Mucosa of rectum (tissue), 2 donors: ENCODE data around the gene PTPRD.
A peak's percentile ranks its signal among the peaks of the same experiment; 100 is the strongest.

Experiments used
- H3K27ac ChIP-seq, 2 donors: one replicate each; pipeline ENCODE4 v1.7.0; 2013; ENCODE audit warnings: inconsistent platforms in 2 of 2, low read depth in 2 of 2, low read length in 2 of 2
- H3K27me3 ChIP-seq, 2 donors: one replicate each; pipeline ENCODE4 v1.7.0; 2013; ENCODE audit warnings: low read length in 2 of 2; ENCODE audit not compliant: control insufficient read depth in 2 of 2, insufficient read depth in 2 of 2
- H3K36me3 ChIP-seq, 2 donors: one replicate each; pipeline ENCODE4 v1.7.0; 2013; ENCODE audit warnings: low read length in 2 of 2; ENCODE audit not compliant: control insufficient read depth in 2 of 2, insufficient read depth in 2 of 2
- H3K4me1 ChIP-seq, 2 donors: one replicate each; pipeline ENCODE4 v1.7.0; 2013; ENCODE audit warnings: low read length in 2 of 2, mild to moderate bottlenecking in 1 of 2; ENCODE audit not compliant: control insufficient read depth in 2 of 2, insufficient read depth in 2 of 2
- H3K4me3 ChIP-seq, 2 donors: one replicate each; pipeline ENCODE4 v1.7.0; 2013; ENCODE audit warnings: low read length in 2 of 2
- H3K9ac ChIP-seq, 2 donors: one replicate each; pipeline ENCODE4 v1.7.0; 2013; ENCODE audit warnings: low read length in 2 of 2, low read depth in 1 of 2, mild to moderate bottlenecking in 1 of 2
- H3K9me3 ChIP-seq, 2 donors: one replicate each; pipeline ENCODE4 v1.7.0; 2013; ENCODE audit warnings: low read length in 2 of 2; ENCODE audit not compliant: control insufficient read depth in 2 of 2
- donor health status: healthy.
- donor health status: Normal muscosa, but diverticular disease.

PTPRD gene

DNA sequence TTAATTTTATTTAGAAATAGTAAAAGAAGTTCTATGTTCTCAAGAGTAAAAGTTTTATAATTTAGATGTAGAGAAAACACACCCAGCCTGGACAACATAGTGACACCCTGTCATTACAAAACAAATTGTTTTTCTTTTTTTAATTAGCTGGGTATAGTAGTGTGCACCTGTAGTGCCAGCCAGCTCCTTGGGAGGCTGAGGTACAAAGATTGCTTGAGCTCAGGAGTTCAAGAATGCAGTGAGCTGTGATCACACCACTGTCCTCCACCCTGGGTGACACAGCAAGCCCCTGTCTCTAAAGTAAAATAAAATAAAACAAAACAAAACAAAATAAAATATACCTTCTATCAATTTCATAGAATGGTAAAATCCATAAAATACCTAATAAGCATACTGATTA, 1795.5 kb downstream of the PTPRD start:
- H3K27me3 ChIP-seq = no peaks in the 10 kb centered on the region
- H3K9ac ChIP-seq = no peak overlapping the region
- peaks cover 0 to 3% of the 10 kb centered on the region in 2 donors for H3K4me1 ChIP-seq
- no peaks in the 10 kb centered on the region for H3K36me3 ChIP-seq
- no peak overlapping the region for H3K4me3 ChIP-seq
- no peaks in the 10 kb centered on the region for H3K9me3 ChIP-seq
- H3K27ac ChIP-seq = no peak overlapping the region

DNA sequence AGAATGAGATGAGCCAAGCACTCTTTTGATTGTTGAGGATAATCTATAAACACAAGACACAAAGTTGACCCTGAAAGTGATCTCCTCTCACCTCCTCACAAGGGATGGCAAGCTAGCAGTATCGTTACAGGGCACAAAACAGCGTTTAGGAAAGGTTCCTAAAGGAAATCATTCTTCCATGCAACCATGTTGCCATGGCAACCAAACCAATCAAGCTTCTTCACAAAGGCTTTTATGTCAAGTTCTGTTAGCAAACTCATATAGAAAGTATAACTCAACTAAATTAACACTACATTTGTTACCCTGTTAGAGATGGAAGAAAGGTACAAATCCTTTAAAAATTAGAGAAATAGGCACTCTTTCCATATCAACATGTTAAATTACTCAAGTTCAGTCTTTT, 1796.4 kb downstream of the PTPRD start:
- no peak overlapping the region for H3K4me3 ChIP-seq
- H3K36me3 ChIP-seq = no peaks in the 10 kb centered on the region
- no peaks in the 10 kb centered on the region for H3K9me3 ChIP-seq
- H3K9ac ChIP-seq = no peak overlapping the region
- H3K27me3 ChIP-seq = no peaks in the 10 kb centered on the region
- H3K27ac ChIP-seq = no peak overlapping the region
- H3K4me1 ChIP-seq = peaks cover 0 to 3% of the 10 kb centered on the region in 2 donors

DNA sequence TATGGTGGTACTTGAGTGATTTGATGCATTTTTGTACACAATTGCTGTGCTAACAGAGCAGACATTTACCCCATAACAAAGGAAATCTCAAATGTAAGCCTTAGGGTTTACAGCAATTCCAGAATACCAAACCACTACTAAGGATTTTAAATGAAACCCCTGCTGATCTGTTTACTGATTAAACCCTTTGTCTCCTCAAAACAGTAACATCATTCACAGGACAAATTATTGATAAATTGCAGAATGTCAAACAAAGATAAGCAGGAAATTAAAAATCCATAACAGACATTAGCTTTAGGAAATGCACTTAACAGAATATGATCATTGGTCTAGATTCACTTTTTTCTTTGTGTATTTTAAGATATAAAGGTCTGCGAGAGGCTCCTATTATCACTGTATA, 1796.9 kb downstream of the PTPRD start:
- Histone ChIP-seq H3K4me3 (no peak overlapping the region), H3K27me3 (no peaks in the 10 kb centered on the region), H3K36me3 (no peaks in the 10 kb centered on the region), H3K4me1 (peaks cover 0 to 3% of the 10 kb centered on the region in 2 donors), H3K9ac (no peak overlapping the region), H3K27ac (no peak overlapping the region), H3K9me3 (no peaks in the 10 kb centered on the region)

DNA sequence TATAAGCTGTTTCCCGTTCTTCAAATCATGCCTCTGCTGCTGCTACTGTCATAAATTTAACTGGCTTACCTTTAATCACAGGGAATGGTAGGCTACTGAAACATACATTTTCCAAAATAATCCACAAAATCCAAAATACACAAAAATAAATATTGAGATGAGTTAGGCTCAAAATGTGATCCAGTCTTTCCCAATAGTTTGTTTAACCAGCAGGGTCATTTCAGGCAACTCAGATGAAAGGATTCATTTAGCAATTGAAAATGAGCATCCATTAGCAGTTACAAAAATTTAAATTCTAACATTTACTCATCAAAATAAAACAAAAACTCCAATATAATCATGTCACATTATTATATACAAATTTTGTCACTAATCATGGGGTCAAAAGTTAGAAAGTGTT, 1797.6 kb downstream of the PTPRD start:
- no peak overlapping the region for H3K27ac ChIP-seq
- no peak overlapping the region for H3K4me3 ChIP-seq
- H3K4me1 ChIP-seq = peaks cover 0 to 3% of the 10 kb centered on the region in 2 donors
- no peaks in the 10 kb centered on the region for H3K27me3 ChIP-seq
- no peaks in the 10 kb centered on the region for H3K9me3 ChIP-seq
- H3K36me3 ChIP-seq = no peaks in the 10 kb centered on the region
- H3K9ac ChIP-seq = no peak overlapping the region

DNA sequence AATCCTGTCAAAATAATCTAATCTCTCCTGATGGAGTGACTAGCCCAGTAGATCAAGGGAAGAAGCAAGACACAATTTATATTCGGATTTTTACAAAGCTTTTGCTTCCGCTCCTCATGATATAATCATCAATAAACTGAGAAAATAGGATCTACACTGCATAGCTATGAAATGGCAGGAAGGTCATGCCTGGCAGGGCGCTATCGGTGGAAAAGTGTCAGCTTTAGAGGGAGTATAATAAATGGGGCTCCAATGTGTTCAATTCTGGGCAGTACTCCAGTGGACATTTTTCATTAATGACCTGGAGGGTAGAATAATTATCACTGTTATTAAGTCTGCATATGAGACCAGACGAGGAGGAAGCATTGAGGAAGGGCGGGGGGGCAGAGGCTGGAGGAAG, 1799.9 kb downstream of the PTPRD start:
- Histone ChIP-seq H3K4me1 (peaks cover 0 to 3% of the 10 kb centered on the region in 2 donors), H3K4me3 (no peak overlapping the region), H3K27me3 (no peaks in the 10 kb centered on the region), H3K36me3 (no peaks in the 10 kb centered on the region), H3K27ac (no peak overlapping the region), H3K9ac (no peak overlapping the region), H3K9me3 (no peaks in the 10 kb centered on the region)

DNA sequence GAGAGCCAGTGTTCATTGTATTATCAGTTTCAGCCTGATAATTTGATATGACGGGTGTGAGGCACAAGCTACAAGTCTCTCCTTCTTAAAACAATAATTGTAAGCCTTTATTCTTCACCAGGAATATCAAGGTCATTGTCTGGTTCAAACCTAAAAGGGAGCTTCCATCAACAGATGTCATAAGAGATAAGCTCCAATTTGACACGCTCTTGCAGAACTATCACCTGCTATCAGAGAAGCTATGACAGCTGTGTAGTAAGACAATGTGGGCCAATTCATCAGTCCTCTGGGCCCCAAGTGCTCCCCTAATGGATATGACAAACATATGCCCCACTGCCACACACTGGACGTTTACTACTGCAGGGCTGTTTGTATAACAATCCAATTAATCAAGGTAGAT, 1803.1 kb downstream of the PTPRD start:
- Histone ChIP-seq H3K27ac (no peak overlapping the region), H3K4me3 (no peak overlapping the region)

DNA sequence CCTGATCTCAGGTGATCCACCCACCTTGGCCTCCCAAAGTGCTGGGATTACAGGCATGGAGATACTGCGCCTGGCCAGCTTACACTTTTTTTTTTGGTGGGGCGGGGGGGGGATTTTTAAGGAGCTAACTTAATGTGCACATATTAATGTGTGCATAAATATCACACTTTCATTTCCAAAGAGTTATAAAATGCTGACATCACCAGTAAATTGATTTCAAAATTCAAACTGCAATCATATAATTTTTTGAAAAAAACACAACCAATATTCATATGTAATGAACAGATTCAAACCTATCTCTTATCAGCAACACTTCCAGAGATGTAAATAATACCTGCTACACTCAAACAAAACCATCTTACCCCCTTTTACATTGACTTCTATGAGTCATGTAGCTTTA, 1806.7 kb downstream of the PTPRD start:
- Histone ChIP-seq H3K9ac (no peak overlapping the region), H3K36me3 (no peaks in the 10 kb centered on the region), H3K4me3 (no peak overlapping the region), H3K27ac (no peak overlapping the region), H3K9me3 (no peaks in the 10 kb centered on the region), H3K27me3 (no peaks in the 10 kb centered on the region), H3K4me1 (peaks cover 4 to 19% of the 10 kb centered on the region in 2 donors)

More for the DNA sequence above, 1803.1 kb downstream of the PTPRD start:
- H3K9ac ChIP-seq = no peak overlapping the region
- H3K9me3 ChIP-seq = no peaks in the 10 kb centered on the region
- H3K4me1 ChIP-seq = peaks cover 0 to 5% of the 10 kb centered on the region in 2 donors
- no peaks in the 10 kb centered on the region for H3K27me3 ChIP-seq
- no peaks in the 10 kb centered on the region for H3K36me3 ChIP-seq

DNA sequence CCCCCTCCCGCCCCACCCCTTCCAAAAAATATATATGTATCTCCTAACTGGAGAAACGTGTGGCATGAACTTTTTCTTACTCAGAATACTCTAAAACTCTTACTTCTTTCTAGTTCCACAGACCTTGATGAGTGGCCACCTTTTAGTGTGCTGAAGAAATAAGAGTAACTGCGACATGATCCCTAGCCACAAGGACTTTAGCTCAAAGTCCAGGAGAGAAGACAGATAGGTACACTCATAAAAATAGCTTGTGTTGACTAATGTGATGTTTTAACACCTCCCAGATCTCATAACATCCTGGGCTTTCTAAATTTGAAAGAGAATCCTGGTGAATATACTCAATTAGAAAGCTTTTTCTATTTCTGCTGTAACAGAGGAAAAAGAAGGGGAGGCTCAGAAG, 1808.2 kb downstream of the PTPRD start:
- Histone ChIP-seq H3K27ac (peak overlapping the region; percentile 10 to 73), H3K9ac (no peak overlapping the region), H3K9me3 (no peaks in the 10 kb centered on the region), H3K36me3 (no peaks in the 10 kb centered on the region), H3K4me1 (peaks cover 4 to 19% of the 10 kb centered on the region in 2 donors), H3K4me3 (no peak overlapping the region), H3K27me3 (no peaks in the 10 kb centered on the region)

DNA sequence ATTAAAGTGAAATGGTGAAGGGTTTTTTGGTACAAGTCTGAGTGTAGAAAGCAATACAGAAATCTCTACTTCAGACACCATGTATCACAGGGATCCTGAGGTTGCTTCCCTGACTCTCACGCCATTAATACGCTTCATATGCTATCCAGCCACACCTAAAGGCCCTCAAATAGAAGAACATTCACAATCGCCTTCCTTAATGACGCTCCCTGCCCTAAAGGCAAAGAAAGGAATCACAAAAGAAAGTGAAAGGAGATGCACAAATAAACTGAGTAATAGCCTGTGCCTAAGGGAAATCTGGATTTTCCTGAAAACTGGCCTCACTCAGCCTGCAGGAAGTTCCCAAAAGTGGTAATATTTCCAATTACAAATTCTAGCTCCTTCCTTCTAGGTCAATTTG, 1810.6 kb downstream of the PTPRD start:
- H3K27me3 ChIP-seq = no peaks in the 10 kb centered on the region
- H3K9ac ChIP-seq = peak overlapping the region in 1 of 2 donors; percentile 27
- no peaks in the 10 kb centered on the region for H3K9me3 ChIP-seq
- H3K4me1 ChIP-seq = peaks cover 4 to 19% of the 10 kb centered on the region in 2 donors
- no peaks in the 10 kb centered on the region for H3K36me3 ChIP-seq
- peak overlapping the region in 1 of 2 donors; percentile 37 for H3K4me3 ChIP-seq
- peak overlapping the region; percentile 35 to 65 for H3K27ac ChIP-seq

DNA sequence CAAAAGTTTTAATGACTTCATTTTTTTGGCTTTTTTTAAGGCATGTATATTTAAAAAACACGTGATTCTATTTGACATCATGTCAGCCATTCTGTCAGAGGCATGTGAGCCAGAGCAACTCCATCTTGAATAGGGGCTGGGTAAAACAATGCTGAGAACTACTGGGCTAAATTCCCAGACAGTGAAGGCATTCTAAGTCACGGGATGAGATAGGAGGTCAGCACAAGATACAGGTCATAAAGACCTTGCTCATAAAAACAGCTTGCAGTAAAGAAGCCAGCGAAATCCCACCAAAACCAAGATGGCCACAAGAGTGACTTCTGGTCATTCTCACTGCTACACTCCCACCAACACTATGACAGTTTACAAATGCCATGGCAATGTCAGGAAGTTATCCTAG, 1812.6 kb downstream of the PTPRD start:
- no peak overlapping the region for H3K9ac ChIP-seq
- H3K27ac ChIP-seq = no peak overlapping the region
- H3K36me3 ChIP-seq = no peaks in the 10 kb centered on the region
- H3K4me1 ChIP-seq = peaks cover 4 to 18% of the 10 kb centered on the region in 2 donors
- H3K9me3 ChIP-seq = no peaks in the 10 kb centered on the region
- no peak overlapping the region for H3K4me3 ChIP-seq
- no peaks in the 10 kb centered on the region for H3K27me3 ChIP-seq

DNA sequence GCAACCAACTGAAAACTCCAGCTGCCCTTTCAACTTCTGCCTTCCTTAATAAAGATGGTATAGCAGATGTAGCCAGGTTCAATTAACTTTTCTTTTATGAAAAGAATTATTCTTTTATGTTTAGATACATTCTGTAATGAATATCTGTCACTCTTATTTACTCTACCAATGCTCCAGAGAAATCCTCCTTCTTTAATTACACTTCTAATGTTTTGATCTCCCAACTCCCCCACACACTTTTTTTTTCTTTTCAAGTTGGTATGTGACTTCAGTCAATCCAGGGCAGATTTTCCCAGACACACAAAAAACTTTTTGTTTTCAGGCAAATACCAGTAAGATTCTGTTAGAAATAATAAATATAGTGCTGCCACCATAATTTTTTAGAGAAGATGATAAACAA, 1813.2 kb downstream of the PTPRD start:
- no peak overlapping the region for H3K9ac ChIP-seq
- no peaks in the 10 kb centered on the region for H3K36me3 ChIP-seq
- no peaks in the 10 kb centered on the region for H3K27me3 ChIP-seq
- H3K27ac ChIP-seq = no peak overlapping the region
- no peaks in the 10 kb centered on the region for H3K9me3 ChIP-seq
- no peak overlapping the region for H3K4me3 ChIP-seq
- peaks cover 4 to 14% of the 10 kb centered on the region in 2 donors for H3K4me1 ChIP-seq
